ENCODE measurements around the gene FARP1.

The FARP1 gene

GRCh38 chr13:98315466-98315865, 172.6 kb downstream of the FARP1 start:
- DNase-seq, result no peak

- no peak for DNase-seq
These were observed 173.0 kb downstream of the FARP1 start for GRCh38 chr13:98315902-98316301.

DNA sequence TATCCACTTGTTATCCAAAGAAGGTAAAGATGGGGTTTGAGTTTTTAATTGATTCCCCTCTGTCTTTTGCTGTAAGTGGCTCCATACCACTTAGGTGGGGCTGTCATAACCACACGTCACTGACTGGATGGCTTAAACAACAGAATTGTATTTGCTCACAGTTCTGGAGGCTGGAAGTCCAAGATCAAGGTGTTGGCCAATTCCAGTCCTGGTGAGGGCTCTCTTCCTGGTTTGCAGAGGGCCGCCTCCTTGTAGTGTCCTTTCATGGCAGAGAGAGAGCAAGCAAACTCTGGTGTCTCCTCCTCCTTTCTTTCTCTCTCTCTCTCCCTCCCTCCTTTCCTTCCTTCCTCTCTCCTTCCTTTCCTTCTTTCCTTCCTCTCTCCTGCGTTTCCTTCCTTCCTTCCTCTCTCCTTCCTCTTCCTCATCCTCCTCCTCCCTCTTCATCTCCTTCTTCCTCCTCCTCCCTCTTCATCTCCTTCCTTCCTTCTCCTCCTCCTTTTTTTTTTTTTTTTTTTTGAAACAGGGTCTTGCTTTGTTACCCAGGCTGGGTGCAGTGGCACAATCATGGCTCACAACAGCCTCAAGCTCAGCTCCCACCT, 174.8 kb downstream of the FARP1 start:
- DNase-seq, result no peak

- DNase-seq, result no peak
These were observed 175.5 kb downstream of the FARP1 start for GRCh38 chr13:98318263-98318878.

DNA sequence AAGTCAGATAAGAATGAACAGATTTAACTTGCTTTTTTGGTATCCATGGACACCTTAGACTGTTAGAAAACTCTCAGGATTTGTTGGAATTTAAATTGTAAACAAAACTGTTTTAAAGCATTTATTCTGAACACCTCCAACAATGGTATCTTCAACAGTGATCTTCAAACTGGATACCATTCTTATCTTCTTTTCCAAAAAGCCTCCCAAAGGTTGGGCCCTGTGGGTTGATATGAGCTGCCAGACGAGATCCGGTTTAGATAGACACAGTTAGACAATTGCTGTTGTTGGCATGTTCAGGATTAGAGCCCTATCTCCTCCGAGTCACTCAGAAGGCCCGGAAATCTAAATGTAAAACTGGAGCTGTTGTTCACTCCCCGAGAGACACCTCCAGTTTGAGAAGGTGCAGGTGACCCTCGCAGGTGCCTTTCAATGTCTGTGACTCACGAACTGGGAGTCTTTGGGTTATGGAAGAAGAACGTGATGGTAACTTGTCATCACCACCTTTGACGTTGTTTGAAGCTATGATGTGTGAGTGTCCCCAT, 177.7 kb downstream of the FARP1 start:
- DNase-seq, result no peak

GRCh38 chr13:98321395-98321794, 178.5 kb downstream of the FARP1 start:
- no peak for DNase-seq

- DNase-seq, result no peak
These were observed 179.3 kb downstream of the FARP1 start for GRCh38 chr13:98322091-98322718.

DNA sequence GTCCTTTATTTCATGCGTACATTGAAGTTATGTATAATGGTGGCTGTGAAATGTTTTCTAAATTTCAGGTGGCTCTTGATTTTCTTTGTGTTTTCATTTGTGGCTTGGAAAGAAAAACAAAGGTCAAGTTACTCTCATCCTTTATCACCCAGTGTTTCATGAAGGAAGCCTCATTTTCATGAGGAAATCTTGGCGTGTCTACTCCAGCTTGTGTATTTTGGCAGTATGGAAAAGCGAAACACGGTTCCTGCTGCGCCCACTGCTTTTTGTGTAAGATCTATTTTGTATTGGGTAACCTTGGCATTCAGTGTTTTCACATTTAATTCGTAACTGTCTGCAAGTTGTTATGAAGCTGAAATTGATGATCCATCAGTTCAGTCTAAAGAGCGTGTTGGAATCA, 181.2 kb downstream of the FARP1 start:
- DNase-seq, result no peak

DNA sequence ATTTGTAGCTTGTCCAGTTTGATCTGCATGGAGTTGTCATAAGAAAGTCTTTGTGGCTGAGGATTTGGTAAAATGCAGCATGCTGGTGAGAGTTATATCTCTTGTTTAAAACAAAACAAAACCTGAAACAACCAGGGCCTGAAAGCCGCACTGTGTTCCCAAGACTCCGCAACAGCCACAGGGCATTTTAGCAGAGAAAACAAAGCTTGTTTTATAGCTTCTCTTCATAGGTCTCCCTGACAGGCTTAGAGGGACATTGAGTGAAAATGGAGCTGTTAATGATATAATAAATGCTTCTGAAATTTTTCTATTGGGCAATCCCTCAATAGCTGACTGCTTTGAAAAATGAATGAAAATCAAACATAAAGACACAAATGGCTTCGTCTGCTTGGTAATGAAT, 182.8 kb downstream of the FARP1 start:
- no peak for DNase-seq

- DNase-seq, result no peak
These were observed 183.4 kb downstream of the FARP1 start for GRCh38 chr13:98326291-98326690.

GRCh38 chr13:98327371-98328270, 184.7 kb downstream of the FARP1 start:
- no peak for DNase-seq

DNA sequence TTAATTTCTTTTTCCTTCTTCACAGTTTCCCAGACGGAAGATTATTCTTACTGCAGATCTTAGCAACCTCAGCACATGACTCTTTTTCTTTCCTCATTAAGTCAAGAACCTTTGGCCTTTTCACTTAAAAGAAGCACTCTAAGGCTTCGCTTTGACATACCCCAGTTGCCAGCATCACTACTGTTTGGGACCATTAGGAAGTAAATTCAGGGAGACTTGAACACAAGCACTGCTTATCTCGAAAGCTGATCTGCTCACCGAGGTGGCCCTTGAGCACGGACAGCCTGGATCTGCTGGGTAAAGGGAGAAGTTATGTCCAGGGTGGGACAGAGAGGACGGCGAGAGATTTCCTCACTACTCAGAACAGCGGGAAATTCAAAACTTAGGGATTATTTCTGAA, 185.6 kb downstream of the FARP1 start:
- no peak for DNase-seq

DNA sequence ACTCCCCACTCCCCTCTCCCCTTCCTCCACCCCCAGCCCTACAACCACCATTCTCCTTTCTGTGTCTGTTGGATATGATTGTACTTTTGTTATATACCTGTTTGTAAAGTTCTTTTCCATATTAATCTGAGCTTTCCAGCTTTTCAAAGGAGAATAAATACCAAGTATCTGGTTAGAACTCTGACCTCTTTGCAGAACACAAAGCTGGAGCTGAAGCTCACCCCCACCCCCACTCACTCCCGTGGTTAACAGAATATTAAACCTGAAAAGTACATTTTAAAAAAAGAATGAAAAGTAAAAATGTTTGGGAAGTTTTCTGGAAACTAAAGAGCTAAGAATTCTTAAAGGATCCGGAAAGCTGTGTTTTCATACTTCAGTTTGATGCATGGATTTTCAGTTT, 189.3 kb downstream of the FARP1 start:
- no peak for DNase-seq

- no peak for DNase-seq
These were observed 189.8 kb downstream of the FARP1 start for GRCh38 chr13:98332691-98333090.

- DNase-seq, result no peak
These were observed 190.6 kb downstream of the FARP1 start for GRCh38 chr13:98333486-98333885.

DNA sequence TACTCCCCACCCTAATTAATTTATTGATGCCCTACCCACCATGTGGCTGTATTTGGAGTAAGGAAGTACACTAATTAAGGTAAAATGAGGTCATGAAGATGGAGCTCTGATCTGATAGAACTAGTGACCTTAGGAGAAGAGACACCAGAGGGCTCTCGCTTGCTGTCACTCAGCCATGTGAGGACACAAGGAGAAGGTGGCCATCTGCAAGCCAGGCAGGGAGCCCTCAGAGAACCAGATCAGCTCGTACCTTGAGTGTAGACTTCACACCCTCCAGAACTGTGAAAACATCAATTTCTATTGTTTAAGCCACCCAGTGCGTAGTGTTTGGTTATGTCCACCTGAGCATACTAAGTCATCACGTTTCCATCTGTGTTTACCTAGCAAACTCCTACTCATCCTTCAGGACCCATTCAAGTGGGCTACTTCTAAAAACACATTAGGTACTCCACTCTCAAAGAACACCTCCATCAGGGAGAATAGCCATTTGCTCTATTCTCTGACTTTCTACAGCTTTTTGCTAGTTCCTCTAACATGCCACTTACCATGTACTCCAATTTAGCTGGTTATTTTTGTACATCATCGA, 191.8 kb downstream of the FARP1 start:
- DNase-seq, result no peak

- DNase-seq, result no peak
These were observed 192.8 kb downstream of the FARP1 start for GRCh38 chr13:98335721-98336120.

DNA sequence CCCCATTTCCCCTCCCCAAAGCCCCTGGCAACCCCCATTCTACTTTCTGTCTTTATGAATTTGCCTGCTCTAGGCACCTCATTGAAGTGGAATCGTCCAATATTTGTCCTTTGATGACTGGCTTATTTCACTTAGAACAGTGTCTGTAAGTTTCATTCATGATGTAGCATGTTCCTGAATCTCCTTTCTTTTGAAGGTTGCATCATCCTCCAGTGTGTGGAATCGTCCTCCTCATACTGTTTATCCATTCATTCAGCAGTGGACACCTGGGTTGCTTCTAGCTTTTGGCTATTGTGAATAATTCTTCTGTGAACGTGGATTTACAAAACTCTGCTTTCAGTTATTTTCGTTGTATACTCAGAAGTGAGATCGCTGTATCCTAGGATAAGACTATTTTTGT, 195.4 kb downstream of the FARP1 start:
- DNase-seq, result no peak

- DNase-seq, result no peak
These were observed 197.0 kb downstream of the FARP1 start for GRCh38 chr13:98339684-98340425.

GRCh38 chr13:98342953-98343352, 200.1 kb downstream of the FARP1 start:
- DNase-seq, result no peak

GRCh38 chr13:98343461-98343860, 200.6 kb downstream of the FARP1 start:
- DNase-seq, result no peak

DNA sequence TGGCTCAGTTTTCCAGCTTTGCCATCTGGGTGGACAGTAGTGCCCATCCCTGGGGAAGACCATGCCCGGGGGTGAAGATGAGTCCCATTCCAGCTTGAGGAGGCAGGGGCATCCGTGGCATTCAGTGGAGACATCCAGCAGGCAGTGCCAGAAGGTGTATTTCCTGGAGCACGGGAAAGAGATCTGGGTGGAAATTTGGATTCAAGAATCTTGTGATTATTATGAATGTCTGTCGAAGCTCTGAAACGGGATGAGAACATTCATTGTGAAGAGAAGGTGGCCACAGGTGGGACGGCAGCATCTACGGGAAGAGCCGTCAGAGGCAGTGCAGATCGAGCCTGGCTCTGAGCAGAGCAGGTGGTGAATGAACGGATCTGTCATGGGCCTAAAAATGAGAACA, 201.5 kb downstream of the FARP1 start:
- no peak for DNase-seq

All from GF-D8 (cell line).